HG02678 (cell line): ENCODE results near the gene FIGNL2.
"Not testable (repeated sequence)": the region's sequence is repeated elsewhere in the genome, so short reads cannot be mapped to it uniquely, and the experiment has no call there.

Experiments used
- ATAC-seq: cut with Tn5 transposase; IDR thresholded peaks from one replicate; pipeline ENCODE4 v1.9.1; 2021; ENCODE audit warnings: mild to moderate bottlenecking, moderate library complexity; ENCODE audit not compliant: unreplicated experiment

Gene FIGNL2

DNA sequence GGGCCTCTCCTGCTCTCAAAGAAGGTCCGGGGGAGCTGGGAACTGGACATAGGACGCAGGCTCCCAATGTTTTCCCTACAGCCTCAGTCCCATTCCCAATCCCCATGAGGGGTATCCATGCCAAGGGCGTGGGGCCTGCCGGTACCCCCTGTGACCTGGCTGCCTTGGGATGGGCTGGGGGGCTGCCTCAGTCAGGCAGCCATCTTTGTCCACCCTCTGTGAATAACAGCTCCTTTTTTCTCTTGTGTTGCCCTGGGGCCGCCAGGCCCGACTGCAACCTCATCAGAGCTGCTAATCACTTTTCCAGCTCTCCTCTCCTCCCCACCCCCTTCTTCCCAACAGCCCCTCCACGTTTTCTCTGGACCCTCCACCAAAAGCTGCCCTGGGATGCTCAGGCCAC lies 11.2 kb downstream of the FIGNL2 start:
- no peak for ATAC-seq

DNA sequence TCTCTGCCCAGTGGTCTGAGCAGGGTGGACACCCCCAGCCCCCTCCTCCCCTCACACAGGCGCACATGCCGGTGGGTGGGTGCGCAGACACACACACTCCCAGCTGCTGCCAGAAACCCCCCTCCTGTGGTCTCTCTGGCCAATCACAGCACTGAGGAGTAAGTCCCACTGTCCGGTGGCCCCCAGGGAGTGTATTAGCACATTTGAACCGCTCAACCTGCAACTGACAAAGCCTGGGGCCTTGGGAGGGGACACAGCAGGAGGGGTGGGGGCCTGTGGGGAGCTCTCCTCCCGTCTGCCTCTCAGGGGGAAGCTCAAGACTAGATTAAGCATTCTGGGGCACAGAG lies 11.7 kb downstream of the FIGNL2 start:
- ATAC-seq, result no peak

DNA sequence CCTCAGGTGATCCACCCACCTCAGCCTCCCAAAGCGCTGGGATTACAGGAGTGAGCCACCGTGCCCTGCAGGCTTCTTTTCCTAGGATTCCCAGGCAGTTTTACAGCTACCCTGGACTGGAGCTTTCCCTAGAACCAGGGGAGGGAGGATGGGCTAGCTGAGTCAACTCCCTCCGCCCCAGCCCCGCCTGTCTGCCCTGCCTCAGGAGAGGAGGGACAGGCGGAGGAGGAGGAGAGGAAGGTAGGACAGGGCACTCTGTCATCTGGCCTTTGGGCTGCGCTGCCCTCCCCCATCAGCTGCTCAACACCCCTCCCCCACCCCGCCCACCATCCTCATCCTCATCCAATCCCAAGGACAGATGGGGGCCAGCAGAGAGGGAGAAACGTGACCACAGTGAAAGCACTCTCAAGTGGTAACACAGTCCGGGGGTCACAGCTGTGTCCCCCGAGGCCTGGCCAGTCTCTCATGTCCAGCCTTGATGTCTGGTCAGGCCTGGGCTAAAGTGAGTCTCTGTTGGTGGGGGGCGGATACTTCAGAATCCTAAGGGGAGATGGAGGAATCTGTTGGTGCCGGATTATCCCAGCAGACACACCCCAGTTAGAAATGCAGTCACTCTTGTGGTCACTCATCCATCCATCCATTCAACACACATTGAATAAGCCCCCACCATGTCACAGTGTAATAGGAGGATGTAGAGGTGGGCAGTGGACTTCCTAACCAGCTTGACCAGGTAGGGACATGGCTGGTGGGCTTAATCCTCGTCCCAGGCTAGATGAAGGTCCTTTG lies 12.3 kb downstream of the FIGNL2 start:
- ATAC-seq, result no peak

DNA sequence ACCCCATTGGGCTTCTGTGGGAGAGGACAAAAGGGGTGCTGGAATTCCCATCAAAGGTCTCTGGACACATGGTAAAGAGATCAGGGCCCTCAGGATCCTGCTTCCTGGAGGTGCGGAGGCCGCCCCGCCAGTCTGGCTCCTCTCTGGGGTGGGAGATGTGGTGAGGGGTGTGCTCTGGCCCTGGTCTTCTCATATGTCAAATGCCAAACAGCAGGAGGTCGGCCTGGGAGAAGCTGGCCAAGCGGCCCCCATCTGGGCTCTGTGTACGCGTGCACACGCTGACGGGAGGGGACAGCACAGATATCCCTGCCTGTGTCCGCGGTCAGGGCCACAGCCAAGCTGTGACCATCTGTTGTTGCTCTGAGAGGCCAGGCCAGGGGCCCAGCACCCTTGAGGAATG lies 14.1 kb downstream of the FIGNL2 start:
- no peak for ATAC-seq

DNA sequence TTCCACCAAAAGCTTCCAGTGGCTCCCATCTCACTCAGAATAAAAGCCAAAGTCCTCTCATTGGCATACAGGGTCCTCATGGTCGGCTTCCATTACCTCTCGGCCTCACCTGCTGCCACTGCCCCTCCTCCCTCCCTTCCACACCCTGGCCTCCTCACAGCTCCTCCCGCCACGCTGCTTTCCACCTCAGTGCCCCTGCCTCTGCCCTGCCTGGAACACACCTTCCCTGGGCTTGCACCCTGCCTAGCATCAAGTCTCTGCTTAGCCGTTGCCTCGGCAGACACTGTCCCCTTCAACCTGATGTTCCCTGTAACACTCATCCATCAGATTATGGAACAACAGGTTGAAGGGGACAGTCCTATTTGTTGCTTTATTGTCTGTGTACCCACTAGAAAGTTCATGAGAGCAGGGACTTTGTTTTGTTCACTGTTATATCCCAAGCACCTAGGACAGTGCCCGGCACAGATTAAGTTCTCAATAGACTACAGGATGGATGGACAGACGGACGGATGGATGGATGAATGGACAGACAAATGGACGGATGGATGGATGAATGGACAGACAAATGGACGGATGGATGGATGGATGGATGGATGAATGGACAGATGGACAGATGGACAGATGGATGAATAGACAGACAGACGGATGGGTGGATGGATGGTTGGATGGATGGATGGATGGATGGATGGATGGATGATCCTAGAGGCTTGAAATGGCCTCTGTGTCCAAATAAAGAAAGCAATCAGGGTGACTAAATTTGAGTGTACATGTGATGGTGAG lies 14.9 kb downstream of the FIGNL2 start:
- ATAC-seq, result no peak

DNA sequence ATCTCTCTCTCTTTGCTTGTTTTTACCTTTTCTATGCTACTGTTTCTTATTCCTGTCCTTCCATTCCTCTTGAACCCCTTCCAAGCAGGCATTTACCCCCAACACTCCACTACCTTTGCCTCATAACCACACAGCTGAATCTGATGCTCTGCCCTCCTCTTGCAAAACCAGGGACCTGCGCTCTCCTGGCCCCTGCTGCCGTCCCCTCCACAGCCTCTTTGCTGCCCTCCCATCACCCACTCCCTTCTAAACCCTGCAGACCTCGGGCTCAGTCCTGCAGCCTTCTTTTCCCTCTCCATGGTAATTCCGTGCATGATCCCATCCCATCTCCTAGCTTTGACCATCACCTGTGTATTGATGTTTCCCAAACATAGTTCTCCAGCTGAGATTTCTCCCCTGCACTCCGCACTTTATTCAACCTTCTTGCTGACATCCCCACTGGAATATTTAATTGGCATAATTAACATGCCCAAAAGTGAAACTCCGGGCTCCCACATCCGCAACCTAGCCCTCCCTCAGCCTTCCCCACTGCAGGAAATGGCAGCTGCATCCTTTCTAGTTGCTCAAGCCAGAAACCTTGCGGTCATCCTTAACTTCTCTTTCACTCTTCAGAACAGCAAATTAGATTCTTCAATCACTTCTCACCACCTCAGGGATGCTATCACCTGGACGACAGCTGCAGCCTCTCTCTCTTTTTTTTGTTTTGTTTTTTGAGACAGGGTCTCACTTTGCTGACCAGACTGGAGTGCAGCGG lies 16.0 kb downstream of the FIGNL2 start:
- ATAC-seq, result no peak

DNA sequence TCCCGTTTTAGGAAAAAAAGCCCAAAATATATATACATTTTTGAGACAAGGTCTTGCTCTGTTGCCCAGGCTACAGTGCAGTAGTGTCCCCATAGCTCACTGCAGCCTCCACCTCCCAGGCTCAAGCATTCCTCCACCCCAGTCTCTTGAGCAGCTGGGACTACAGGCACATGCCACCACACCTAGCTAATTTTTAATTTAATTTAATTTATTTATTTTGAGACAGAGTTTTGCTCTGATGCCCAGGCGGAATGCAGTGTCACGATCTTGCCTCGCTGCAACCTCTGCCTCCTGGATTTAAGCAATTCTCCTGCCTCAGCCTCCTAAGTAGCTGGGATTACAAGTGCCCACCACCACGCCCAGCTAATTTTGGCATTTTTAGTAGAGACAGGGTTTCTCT lies 16.7 kb downstream of the FIGNL2 start:
- ATAC-seq, result not testable (repeated sequence)

GRCh38 chr12:51829641-51830040 lies 18.9 kb downstream of the FIGNL2 start:
- ATAC-seq, result no peak

DNA sequence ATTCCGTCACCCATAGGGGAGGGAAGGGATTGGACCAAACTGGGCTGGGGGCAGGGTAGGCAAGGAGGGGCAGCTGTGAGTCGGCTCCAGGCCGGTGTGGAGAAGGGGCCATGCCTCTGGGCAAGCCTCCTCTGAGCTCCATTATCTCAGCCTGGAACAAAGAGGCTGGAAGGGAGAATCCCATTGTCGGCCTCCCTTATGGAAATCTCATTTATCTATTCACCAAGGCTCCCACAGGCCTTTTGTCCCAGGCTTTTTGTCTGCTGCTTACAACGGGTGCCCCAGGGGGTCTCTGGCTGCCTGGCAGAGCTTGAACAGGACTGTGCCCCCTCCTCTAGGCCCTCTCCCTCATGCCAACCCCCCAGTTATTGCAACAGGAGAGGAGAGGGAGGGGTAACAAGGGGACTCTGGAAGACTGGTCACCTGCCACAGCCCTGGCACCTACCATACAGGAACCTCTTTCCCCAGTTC lies 19.5 kb downstream of the FIGNL2 start:
- no peak for ATAC-seq

DNA sequence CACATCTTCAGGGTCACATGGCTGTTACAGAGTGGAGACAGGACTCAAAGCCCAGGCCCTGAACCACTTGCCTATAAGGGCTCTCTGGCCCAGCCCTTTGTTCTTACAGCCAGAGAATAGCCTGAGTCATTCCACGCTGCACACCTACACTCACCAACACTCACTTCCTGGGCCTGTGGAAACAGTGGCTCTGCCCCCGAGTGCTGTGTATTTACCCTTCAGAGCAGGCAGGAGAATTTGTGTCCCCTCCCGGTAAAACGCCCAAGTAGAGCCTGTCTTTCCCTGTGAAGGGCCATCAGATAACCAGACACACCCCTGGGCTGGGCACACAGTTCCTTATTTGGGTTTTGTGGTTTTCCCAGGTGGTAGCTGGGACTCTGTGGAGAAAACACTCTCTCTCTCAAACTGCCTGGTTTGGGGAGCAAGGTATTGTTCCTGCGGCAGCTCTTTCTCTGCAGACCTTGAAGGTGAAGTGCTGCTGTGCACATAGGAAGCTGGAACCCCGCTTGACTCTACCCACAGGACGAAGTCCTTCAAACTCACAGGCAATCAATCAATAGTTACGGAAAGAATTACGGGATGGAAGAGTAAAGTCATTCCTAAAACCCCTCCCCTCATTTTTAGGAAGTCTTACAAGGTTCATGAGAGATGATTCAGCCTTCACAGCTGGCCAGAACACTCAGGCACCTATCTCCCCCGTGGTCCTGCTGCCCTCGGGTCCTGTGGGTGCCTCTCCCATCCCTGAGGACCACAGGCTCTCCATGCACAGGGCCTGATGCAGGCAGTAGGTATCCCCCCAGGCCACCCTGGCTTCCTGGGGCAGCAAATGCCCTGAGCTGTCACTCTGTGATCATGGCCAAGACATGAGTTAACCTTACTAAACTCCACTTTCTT lies 20.3 kb downstream of the FIGNL2 start:
- ATAC-seq, result no peak

DNA sequence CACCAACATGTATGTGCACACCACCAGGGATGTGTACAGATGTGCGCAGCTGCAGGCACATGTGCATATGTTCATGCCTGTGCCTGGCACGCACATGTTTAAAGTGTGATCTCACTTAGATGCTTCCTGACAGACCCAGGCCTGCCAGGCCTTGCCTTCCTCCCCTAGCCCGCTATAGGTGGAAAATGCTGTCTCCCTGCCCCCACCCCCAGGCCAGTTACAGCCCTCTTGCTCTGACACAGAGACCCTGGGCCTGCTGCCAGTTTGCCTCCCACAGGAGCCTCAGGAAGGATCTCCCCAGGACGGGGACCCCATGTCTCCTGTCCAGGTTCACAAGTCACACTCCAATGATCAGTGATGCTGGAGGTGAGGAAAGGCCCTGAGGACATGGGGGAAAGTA lies 21.6 kb downstream of the FIGNL2 start:
- ATAC-seq, result no peak

DNA sequence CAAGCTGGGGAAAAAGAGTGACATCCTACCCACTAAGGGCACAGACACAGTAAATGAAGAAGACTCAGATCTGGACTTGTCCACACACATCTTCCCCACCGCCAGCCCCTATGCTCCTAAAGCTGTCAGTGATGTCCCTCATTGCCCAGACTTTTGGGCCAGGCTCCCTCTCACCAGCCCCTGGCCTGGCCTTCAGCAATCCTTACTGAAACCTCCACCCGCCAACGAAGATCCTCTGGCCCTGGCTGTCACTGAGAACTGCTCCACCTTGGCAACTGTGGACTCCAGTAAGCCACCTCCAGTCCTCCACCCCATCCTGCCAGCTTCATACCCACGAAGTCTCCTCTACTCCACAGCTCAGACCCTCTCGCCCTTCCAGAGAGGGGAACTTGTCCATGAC lies 23.3 kb downstream of the FIGNL2 start:
- ATAC-seq, result no peak

DNA sequence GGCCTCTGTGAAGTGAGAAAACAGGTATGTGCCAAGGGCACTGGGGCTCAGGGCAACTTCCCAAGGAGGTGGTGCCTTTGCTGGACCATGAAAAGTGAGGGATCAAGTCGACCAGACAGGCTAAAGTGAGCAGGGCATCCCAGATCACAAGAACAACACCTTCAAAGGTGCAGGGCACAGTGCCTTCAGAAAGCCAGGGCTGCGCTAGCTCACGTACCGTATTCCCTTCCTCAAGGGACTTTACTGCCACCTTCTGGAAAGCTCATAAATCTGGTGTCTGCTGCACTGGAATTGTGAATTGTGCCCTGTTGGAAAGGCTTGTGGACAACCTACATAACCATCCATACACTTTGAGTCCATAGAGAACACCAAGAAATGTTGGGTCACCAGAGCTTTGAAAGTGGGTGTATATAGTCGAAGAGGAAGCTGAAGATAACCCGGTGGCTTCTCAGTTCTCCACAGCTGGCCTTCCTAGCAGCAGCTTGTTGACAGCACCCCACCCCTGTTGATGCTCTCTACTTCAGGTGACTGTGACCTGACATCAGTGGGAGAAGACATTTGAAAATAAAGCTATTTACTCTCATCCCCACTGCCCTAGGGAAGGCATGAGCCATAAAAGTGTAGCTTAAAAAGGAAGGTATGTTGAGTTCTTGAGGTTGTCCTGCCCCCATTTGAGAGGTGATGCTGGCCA lies 24.5 kb downstream of the FIGNL2 start:
- ATAC-seq, result no peak

DNA sequence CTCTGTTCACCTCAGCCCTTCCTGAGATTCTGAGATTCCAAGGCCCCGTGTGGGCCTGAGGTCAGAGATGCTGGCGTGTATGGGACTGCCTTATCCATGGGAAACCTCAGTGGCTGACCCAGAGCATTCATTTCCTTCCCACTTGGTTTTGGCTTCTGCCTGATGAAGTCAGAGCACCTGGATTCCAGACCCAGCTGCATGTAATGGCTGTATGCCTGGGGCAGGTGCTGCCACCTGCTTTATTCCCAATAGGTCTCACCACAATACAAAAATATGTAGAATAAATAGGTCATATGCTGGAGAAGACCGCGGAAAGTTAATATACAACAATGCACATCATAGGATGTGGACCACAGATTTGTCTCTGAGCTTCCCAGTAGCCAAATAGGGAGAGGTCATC lies 25.6 kb downstream of the FIGNL2 start:
- no peak for ATAC-seq

- no peak for ATAC-seq
Measured at GRCh38 chr12:51822261-51822616, 26.3 kb downstream of the FIGNL2 start.

DNA sequence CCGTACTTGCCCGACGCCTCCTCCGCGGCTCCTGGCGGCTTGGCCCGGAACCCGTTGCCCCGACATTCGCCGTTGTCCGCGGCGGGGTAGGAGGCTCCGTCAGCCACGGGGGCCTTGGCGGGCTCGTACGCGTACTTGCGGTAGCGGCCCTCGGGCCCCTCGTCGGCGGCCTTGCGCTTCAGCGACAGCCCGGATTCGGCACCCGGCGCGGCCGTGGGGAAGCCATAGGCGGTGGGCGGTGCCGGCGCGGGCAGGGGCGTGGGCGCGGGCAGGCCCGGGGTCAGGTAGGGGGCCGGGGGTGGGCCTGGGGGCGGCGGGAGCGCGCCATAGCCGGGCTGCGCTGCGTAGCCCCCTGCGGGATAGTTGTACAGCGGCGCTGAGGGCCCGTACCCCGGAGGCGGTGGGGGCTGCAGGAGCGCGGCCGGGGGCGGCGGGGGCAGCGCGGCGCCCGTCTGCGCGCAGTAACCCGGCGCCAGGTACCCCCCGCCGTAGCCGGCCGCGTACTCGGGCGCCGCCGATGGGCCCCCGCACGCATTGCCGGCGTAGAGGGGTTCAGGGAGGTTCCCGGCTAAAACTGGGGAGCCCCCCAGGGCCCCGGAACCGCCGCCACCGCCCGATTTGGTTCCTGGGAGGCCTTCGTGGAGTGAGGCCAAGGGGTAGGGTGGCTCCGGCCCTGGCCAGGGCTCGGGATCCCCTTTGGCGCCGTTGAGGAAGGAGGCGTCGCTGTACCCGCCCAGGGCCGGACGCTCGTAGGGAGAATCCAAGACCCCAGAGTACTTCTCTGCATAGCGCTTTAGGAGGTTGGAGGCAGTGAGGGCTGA lies 26.9 kb downstream of the FIGNL2 start:
- ATAC-seq, result no peak

- no peak for ATAC-seq
Measured at GRCh38 chr12:51820526-51821439, 27.7 kb downstream of the FIGNL2 start.
